Kidney (tissue), 14 donors: ENCODE results near the gene IDE. TPM values are rescaled to one million over a fixed set of nuclear protein-coding genes. Genes with fewer than 3 reads are reported as not detected.

Source experiments
- DNase-seq, 5 donors: peaks; one replicate each; pipeline ENCODE4 v3.0.0-alpha.2; 2013 to 2020
- FAIRE-seq: peaks from 2 replicates; lab custom pipeline; 2012; peaks lifted over from hg19 to GRCh38; lab: Jason Lieb, UNC
- H3K27ac ChIP-seq, 2 donors: one replicate each; pipeline ENCODE4 v1.7.0; 2013; ENCODE audit warnings: low read depth in 2 of 2, low read length in 2 of 2, inconsistent platforms in 1 of 2
- H3K27me3 ChIP-seq: one replicate; pipeline ENCODE4 v1.7.1; 2013; ENCODE audit warnings: low read length, inconsistent platforms; ENCODE audit not compliant: control insufficient read depth, insufficient read depth
- H3K36me3 ChIP-seq, 3 donors: one replicate each; pipeline versions ENCODE4 v1.7.0 to v1.7.1; 2013; ENCODE audit warnings: low read length in 3 of 3, control low read depth in 1 of 3, inconsistent platforms in 1 of 3; ENCODE audit not compliant: insufficient read depth in 3 of 3, control insufficient read depth in 2 of 3
- H3K4me1 ChIP-seq, 3 donors: one replicate each; pipeline versions ENCODE4 v1.7.0 to v1.7.1; 2013; ENCODE audit warnings: low read length in 3 of 3, inconsistent platforms in 1 of 3, low read depth in 1 of 3; ENCODE audit not compliant: control insufficient read depth in 2 of 3, insufficient read depth in 2 of 3
- H3K4me3 ChIP-seq, 3 donors: one replicate each; pipeline versions ENCODE4 v1.7.0 to v1.8.1; 2013; ENCODE audit warnings: low read length in 3 of 3, control low read depth in 1 of 3, inconsistent platforms in 1 of 3
- H3K9ac ChIP-seq, 3 donors: one replicate each; pipeline versions ENCODE4 v1.7.0 to v1.7.1; 2013; ENCODE audit warnings: low read length in 3 of 3, control low read depth in 1 of 3, inconsistent platforms in 1 of 3
- H3K9me3 ChIP-seq, 3 donors: one replicate each; pipeline versions ENCODE4 v1.7.0 to v1.7.1; 2013; ENCODE audit warnings: low read length in 3 of 3, control low read depth in 1 of 3, inconsistent platforms in 1 of 3; ENCODE audit not compliant: control insufficient read depth in 2 of 3, insufficient read depth in 1 of 3
- CTCF ChIP-seq: IDR thresholded peaks from 3 replicates; pipeline ENCODE4 v1.5.1; 2012; ENCODE audit warnings: mild to moderate bottlenecking, moderate library complexity, borderline replicate concordance; ENCODE audit not compliant: insufficient read depth; ENCODE audit errors: extremely low read depth
- intact Hi-C: fragments of 100-400 bp; cut with DNase I; formaldehyde crosslinking; loops from one replicate; pipeline ENCODE4 v1.11.1; 2022
- polyA plus RNA-seq: library from polyadenylated mRNA; stranded (reverse); fragments of 350-450 nt; fragmentation: Illumina TruSeq; extraction: RNeasy Lipid Tissue Mini Kit (QIAGEN cat#74804); gene quantifications from one replicate; pipeline ENCODE4 v1.2.3, GENCODE V29; 2014; ENCODE audit warnings: low read depth, low replicate concordance; ENCODE audit not compliant: insufficient read depth
- total RNA-seq: library from RNA; stranded (reverse); fragmentation: NEBNext Ultra II Directional; extraction: Animal tissue kit (Norgen Biotek cat#: 25700); gene quantifications from one replicate; pipeline ENCODE4 v1.2.1, GENCODE V29; 2021
- donor health status: control.
- donor health status: control.
- donor health status: control.
- donor health status: control.
- donor health status: control.
- donor health status: DM: yes; HTN: yes; CAD: no.
- donor health status: Normal renal cell carcinoma (clear cell type).

Gene IDE
- total and polyA plus RNA-seq, 2 donors from 2014 or later = 8.6 to 40.5 TPM

GRCh38 chr10:92593619-92594588 is 20.0 kb upstream of the IDE start:
- FAIRE-seq (no peak), DNase-seq (peak in 2 of 5 donors; percentile 21 to 29)
- Histone ChIP-seq H3K36me3 (no peaks in the 10 kb centered on the region), H3K9ac (peak overlapping the region in 2 of 3 donors; percentile 30 to 59), H3K27ac (no peak overlapping the region), H3K9me3 (no peaks in the 10 kb centered on the region), H3K27me3 (no peaks in the 10 kb centered on the region), H3K4me3 (peak overlapping the region; percentile 69 to 89 (median 88)), H3K4me1 (peaks cover 3 to 6% (median 6%) of the 10 kb centered on the region in 3 donors)
- no peak for TF ChIP-seq CTCF
- intact Hi-C loops = no loop called here

GRCh38 chr10:92592761-92593618 is 19.1 kb upstream of the IDE start, which contains the start of gene KIF11:
Gene KIF11 (plus strand): TSS chr10:92593130. CDS start chr10:92593376, 246 bp downstream.
- peak within 1 kb of the TSS; percentile 69 to 89 (median 88) for H3K4me3 ChIP-seq
- no peaks in the 10 kb centered on the region for H3K27me3 ChIP-seq
- TF ChIP-seq CTCF = no peak
- peak within 1 kb of the TSS; percentile 75 to 93 for H3K27ac ChIP-seq
- peaks cover 3 to 6% (median 6%) of the 10 kb centered on the region in 3 donors for H3K4me1 ChIP-seq
- no peaks in the 10 kb centered on the region for H3K36me3 ChIP-seq
- no peaks in the 10 kb centered on the region for H3K9me3 ChIP-seq
- intact Hi-C loops = no loop called here
- FAIRE-seq = peak; percentile 33
- peak within 1 kb of the TSS; percentile 43 to 92 (median 65) for H3K9ac ChIP-seq
- peak; percentile 98 to 99 (median 98) for DNase-seq

- H3K9me3 ChIP-seq = no peaks in the 10 kb centered on the region
- FAIRE-seq = no peak
Measured at GRCh38 chr10:92591550-92592022, 17.7 kb upstream of the IDE start.

More at GRCh38 chr10:92591550-92592022, 17.7 kb upstream of the IDE start:
- Histone ChIP-seq H3K36me3 (no peaks in the 10 kb centered on the region), H3K4me1 (peaks cover 3 to 6% (median 6%) of the 10 kb centered on the region in 3 donors), H3K4me3 (peak overlapping the region; percentile 66 to 79 (median 69)), H3K9ac (peak overlapping the region; percentile 4 to 65 (median 14)), H3K27me3 (no peaks in the 10 kb centered on the region), H3K27ac (peak overlapping the region; percentile 75 to 93)
- no peak for TF ChIP-seq CTCF
- DNase-seq = peak; percentile 87 to 97 (median 95)
- intact Hi-C loops = no loop called here
